ENCODE results near the gene KRTAP4-2.
"Not testable (repeated sequence)": the region's sequence is repeated elsewhere in the genome, so short reads cannot be mapped to it uniquely, and the experiment has no call there.

KRTAP4-2 gene

DNA sequence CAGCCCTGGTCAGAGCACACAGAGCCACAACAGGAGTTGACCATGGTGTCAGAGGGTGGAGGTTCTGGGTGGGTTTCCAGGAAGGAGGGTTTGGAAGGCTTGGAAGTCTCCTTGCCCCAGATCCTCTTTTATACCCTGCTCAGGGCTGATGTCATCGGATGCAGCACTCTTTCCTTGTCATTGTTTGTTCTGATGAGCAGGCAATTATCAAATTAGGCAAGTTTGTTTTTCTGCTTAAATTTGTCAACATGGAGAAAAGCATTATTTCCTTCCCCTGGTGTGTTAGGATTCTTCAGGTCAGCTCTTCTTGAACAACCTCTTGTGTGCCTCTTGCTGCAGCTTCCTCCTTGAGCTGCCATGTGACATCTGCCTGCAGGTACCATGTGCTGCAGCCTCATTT lies 17.4 kb downstream of the KRTAP4-2 start, which contains the start of gene KRTAP4-4:
Gene KRTAP4-4, minus strand, starts transcription at position 101 of the 400 bp plus-strand sequence. Its CDS starts 57 bp downstream, at position 44.
- DNase-seq: no peak

- DNase-seq: not testable (repeated sequence)
Measured at GRCh38 chr17:41160190-41160589, 17.8 kb downstream of the KRTAP4-2 start.

DNA sequence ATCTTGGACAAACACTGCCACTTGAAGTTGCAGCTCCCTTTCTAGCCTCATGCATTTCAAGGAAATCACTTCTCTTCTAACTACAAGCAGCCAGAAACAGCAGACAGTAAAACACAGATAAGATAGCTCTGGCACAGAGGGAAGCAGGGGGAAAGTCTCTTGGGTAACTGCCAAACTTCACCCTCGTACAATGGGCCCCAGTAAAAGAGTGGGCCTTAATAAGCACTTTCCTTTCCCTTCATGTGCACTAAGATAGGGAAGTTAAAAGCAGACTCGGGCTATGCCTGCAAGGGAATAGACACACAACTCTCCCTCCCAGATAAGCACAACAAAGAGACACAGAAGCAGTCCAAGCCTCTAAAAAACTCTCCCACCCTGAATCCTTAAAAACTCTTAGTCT lies 24.2 kb downstream of the KRTAP4-2 start:
- DNase-seq: no peak

DNA sequence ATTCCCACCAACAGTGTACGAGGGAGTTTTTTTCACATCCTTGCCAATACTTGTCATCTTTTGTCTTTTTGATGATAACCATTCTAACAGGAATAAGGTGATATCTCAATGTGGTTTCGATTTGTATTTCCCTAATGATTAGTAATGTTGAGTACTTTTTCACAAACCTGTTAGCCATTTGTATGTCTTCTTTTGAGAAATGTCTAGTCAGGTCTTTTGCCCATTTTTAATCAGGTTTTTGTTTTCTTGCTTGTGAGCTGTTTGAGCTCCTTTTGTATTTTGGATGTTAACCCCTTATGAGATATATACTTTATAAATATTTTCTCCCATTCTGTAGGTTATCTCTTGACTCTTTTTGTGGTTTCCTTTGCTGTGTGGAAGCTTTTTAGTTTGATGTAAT lies 26.5 kb downstream of the KRTAP4-2 start:
- no peak for DNase-seq

DNA sequence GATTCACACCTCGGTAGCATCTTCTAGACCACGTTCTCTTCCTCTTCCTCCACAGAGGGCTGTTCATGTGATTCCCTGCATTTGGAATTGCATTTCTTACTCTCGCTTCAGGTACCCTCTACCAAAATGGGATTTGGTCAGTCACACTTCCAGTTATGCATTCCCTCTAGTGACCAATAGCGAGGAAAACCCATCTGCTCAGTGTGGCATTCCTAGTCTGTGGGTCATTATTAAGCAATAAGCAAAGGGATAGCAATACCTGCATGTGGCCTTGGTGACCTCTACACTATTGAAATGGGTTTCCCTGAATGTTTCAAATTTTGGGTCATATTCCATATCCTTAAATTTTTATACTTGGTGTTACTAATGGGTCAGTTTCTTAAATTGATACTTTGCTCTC lies 28.0 kb downstream of the KRTAP4-2 start:
- no peak for DNase-seq

DNA sequence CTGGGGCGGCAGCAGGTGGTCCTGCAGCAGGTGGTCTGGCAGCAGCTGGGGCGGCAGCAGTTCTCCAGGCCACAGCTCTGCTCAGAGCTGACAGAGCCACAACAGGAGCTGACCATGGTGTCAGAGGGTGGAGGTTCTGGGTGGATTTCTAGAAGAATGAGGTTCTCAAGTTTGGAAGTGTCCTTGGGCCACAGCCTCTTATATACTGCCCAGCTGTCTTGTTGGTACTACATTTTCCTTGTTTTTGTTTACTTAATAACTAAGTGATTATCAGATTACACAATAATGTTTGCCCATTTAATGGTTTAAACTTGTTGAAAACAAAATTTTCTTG lies 28.4 kb downstream of the KRTAP4-2 start, which contains the start of gene KRTAP4-5:
Gene KRTAP4-5, minus strand, starts transcription at position 174 of the 334 bp plus-strand sequence. Its CDS starts 58 bp downstream, at position 116.
- DNase-seq: no peak

GRCh38 chr17:41148971-41149651 lies 28.9 kb downstream of the KRTAP4-2 start:
- not testable (repeated sequence) for DNase-seq

DNA sequence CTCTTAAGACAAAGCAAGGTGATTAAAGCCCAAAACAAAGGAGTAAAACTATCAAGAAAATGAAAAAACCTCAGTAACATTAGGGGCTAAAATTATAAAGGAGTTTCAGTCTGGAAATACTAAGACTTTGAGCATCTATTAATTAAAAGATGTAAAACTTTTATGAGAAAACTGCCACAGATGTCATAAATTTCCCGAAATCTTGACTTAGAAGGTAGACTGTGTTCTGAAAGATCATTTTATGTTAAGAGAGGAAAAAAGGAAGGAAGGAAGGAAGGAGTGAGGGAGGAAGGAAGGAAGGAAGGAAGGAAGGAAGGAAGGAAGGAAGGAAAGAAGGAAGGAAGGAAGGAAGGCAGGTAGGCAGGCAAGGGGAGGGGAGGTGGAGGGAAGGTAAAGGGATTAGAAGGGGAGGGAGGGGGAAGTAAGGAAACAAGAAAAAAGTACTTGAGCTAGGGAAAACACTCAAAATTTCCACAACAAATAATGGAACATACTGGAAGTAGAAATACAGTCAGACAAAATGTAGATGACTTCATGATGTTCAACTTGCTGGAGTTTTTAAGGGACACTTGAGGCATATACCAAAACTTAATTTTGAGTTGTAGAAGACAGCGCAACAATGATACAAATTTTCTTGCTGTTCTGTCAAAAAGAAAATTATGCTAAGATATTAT lies 30.4 kb downstream of the KRTAP4-2 start:
- DNase-seq: no peak

- DNase-seq: no peak
Measured at GRCh38 chr17:41145261-41145660, 32.8 kb downstream of the KRTAP4-2 start.

DNA sequence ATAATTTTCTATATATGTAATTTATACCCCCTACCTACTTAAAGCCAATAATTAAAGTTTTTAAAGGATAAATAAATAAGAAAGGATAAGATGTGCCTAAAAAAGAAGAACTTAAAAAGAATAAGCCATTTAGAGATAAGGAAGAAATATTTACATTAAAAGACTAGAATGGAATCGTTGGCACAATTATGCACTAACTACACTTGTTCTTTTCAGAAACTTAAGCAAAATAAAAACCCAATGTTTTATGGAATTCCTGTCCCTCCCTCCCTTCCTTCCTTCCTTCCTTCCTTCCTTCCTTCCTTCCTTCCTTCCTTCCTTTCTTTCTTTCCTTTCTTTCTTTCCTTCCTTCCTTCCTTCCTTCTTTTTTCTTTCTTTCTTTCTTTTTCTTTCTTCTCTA lies 33.2 kb downstream of the KRTAP4-2 start:
- no peak for DNase-seq

DNA sequence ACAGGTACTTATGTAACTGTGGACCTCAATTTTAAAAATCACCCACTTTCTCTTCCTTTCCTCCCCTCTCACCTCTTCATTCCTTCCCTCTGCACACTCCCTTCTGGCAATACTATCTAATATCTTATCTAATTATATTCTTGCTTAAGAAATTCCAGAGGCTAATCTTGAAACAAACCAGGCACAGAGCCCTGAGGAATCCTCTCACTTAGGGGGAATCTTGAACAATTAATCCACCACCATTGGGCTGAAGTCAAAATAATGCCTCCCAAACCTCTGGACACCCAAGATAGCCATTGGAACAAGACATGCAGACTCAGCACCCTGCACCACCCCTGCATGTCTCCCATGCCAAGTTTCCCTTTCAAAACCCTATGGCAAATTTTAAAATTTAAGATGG lies 36.7 kb downstream of the KRTAP4-2 start:
- no peak for DNase-seq

GRCh38 chr17:41140360-41141131 lies 37.5 kb downstream of the KRTAP4-2 start, which contains the start of gene KRTAP4-6:
KRTAP4-6 (minus strand) TSS chr17:41140544; CDS start chr17:41140487, 57 bp downstream.
- no peak for DNase-seq

DNA sequence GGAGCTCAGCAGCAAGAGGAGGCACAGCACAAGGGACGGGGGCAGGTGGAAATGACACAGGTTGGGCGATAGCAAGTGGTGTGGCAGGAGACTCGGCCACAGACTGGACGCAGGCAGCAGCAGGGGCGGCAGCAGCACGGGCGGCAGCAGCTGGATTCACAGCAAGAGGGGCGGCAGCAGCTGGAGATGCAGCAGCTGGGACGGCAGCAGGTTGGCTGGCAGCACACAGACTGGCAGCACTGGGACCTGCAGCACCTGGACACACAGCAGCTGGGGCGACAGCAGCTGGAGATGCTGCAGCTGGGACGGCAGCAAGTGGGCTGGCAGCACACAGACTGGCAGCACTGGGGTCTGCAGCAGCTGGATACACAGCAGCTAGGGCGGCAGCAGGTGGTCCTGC lies 38.2 kb downstream of the KRTAP4-2 start:
- not testable (repeated sequence) for DNase-seq

DNA sequence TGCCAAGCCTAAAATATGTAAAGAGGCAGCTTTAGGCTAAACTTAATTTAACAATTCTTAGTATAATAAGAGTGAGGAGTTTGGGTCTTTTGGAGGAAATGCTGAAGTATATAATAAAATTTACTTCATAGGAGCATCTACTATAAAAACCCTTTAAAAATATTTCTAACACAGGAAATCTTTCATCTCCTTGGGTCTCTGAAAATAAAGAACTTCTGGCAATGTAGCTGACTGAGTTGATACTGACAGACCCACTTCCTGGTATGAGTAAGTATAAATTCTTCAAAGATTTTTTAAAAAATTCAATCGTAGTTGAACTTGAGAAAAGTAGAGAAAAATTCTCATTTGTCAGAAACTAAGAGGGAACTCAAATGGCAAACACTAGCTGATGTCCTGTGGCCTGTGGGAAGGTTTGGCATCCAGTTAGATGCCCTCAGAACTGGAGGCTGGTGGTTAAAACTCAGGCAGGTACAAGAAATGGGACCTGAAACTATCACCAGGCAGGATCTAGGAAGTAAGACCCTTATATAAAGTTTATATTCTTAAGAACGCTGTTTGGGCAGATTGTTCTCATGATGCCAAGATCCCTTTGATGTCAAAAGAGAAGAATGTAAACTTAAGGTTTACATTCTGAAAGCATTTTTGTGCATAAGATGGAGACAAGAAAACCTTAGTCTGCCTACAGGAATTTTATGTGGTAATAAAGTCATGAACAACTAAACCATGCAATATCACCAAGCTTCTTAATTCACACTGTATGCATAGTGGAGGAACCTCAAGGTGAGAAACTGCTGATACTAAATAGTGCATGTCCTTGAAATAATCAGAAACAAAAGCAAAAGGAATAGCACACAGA lies 43.9 kb downstream of the KRTAP4-2 start:
- DNase-seq: no peak

- no peak for DNase-seq
Measured at GRCh38 chr17:41131979-41132378, 46.0 kb downstream of the KRTAP4-2 start.
